Smooth muscle cell (in vitro differentiated cells): ENCODE measurements around the gene BHLHA15. TPM values are rescaled to one million over a fixed set of nuclear protein-coding genes. Genes with fewer than 3 reads are reported as not detected.

Source experiments
- DNase-seq: peaks from one replicate; lab custom pipeline; 2025; ENCODE audit not compliant: unreplicated experiment; lab: John Stamatoyannopoulos, UW
- H2AFZ ChIP-seq: fragments of 200-600 bp; sonication (generic); 2 replicates; pipeline ENCODE4 v1.6.0; 2016; ENCODE audit warnings: antibody characterized with exemption, low read depth, mild to moderate bottlenecking
- H3F3A ChIP-seq: fragments of 200-600 bp; sonication (generic); 2 replicates; pipeline ENCODE4 v1.6.0; 2017; ENCODE audit warnings: antibody characterized with exemption, low read depth
- H3K27ac ChIP-seq: fragments of 200-600 bp; sonication (generic); 2 replicates; pipeline ENCODE4 v1.5.1; 2016; ENCODE audit warnings: low read depth, mild to moderate bottlenecking
- H3K27me3 ChIP-seq: fragments of 200-600 bp; sonication (generic); 2 replicates; pipeline ENCODE4 v1.6.1; 2016; ENCODE audit warnings: low read depth, mild to moderate bottlenecking
- H3K36me3 ChIP-seq: fragments of 200-600 bp; sonication (generic); 2 replicates; pipeline ENCODE4 v1.5.1; 2016; ENCODE audit warnings: low read depth
- H3K4me1 ChIP-seq: fragments of 200-600 bp; sonication (generic); 2 replicates; pipeline ENCODE4 v1.5.1; 2016; ENCODE audit warnings: low read depth
- H3K4me2 ChIP-seq: fragments of 200-600 bp; sonication (generic); 2 replicates; pipeline ENCODE4 v1.6.0; 2016; ENCODE audit warnings: mild to moderate bottlenecking
- H3K4me3 ChIP-seq: fragments of 200-600 bp; sonication (generic); 2 replicates; pipeline ENCODE4 v1.5.1; 2016; ENCODE audit warnings: mild to moderate bottlenecking
- H3K79me2 ChIP-seq: fragments of 200-600 bp; sonication (generic); 2 replicates; pipeline ENCODE4 v1.6.0; 2016; ENCODE audit warnings: low read depth, mild to moderate bottlenecking
- H3K9ac ChIP-seq: fragments of 200-600 bp; sonication (generic); 2 replicates; pipeline ENCODE4 v1.6.0; 2016; ENCODE audit warnings: low read depth
- H3K9me3 ChIP-seq: fragments of 200-600 bp; sonication (generic); replicated peaks from 2 replicates; pipeline ENCODE4 v1.5.1; 2016; ENCODE audit warnings: low read depth
- H4K20me1 ChIP-seq: fragments of 200-600 bp; sonication (generic); 2 replicates; pipeline ENCODE4 v1.6.0; 2016; ENCODE audit warnings: low read depth
- CTCF ChIP-seq: fragments of 200-600 bp; sonication (generic); IDR thresholded peaks from 2 replicates; pipeline ENCODE4 v1.5.1; 2017; ENCODE audit warnings: borderline replicate concordance, mild to moderate bottlenecking, antibody characterized with exemption; ENCODE audit not compliant: insufficient read depth, poor library complexity, severe bottlenecking
- WGBS: methylation state at CpG from one replicate; pipeline ENCODE4 v1.1.7; 2016; ENCODE audit warnings: low lambda C conversion rate; 5-methylcytosine and 5-hydroxymethylcytosine counted together
- polyA plus RNA-seq: library from polyadenylated mRNA; unstranded; fragments of >200 nt; fragmentation: Nextera tagmentation; extraction: Ambion mirVana; gene quantifications from 2 replicates; pipeline ENCODE4 v1.2.1, GENCODE V29; 2016
- total RNA-seq: library from RNA; depleted of rRNA; stranded (reverse); fragments of >200 nt; gene quantifications from 2 replicates; pipeline ENCODE4 v1.2.3, GENCODE V29; 2014

BHLHA15 gene
- total and polyA plus RNA-seq, 2 experiments from 2014 or later = 0.27 to 1.3 TPM

- Histone ChIP-seq H3K9ac (no peak overlapping the region), H3K4me1 (no peaks in the 10 kb centered on the region), H2AFZ (no peak overlapping the region), H3K79me2 (no peaks in the 10 kb centered on the region), H3K4me2 (no peak overlapping the region), H3K36me3 (no peaks in the 10 kb centered on the region), H3K4me3 (no peak overlapping the region), H3K27me3 (no peaks in the 10 kb centered on the region), H3K27ac (no peak overlapping the region), H4K20me1 (no peaks in the 10 kb centered on the region), H3F3A (no peaks in the 10 kb centered on the region), H3K9me3 (no peaks in the 10 kb centered on the region)
- no peak for TF ChIP-seq CTCF
- WGBS = 96% methylated on average over 32 of the region's 32 CpGs
- DNase-seq = no peak
Observed at GRCh38 chr7:98191668-98192431, 19.4 kb upstream of the BHLHA15 start.

- Histone ChIP-seq H3K4me2 (no peak overlapping the region), H3K27me3 (no peaks in the 10 kb centered on the region), H3K27ac (no peak overlapping the region), H3K79me2 (no peaks in the 10 kb centered on the region), H3K4me1 (no peaks in the 10 kb centered on the region), H3F3A (no peaks in the 10 kb centered on the region), H3K9ac (no peak overlapping the region), H4K20me1 (no peaks in the 10 kb centered on the region), H3K4me3 (no peak overlapping the region), H3K9me3 (no peaks in the 10 kb centered on the region), H3K36me3 (no peaks in the 10 kb centered on the region), H2AFZ (no peak overlapping the region)
- no peak for DNase-seq
- no peak for TF ChIP-seq CTCF
- WGBS = 88% methylated on average over 22 of the region's 22 CpGs
Observed at GRCh38 chr7:98192781-98193457, 18.3 kb upstream of the BHLHA15 start.

GRCh38 chr7:98193474-98194180 is 17.6 kb upstream of the BHLHA15 start:
- TF ChIP-seq CTCF = no peak
- Histone ChIP-seq H3K27ac (no peak overlapping the region), H2AFZ (no peak overlapping the region), H3K27me3 (no peaks in the 10 kb centered on the region), H3K4me1 (no peaks in the 10 kb centered on the region), H3K79me2 (no peaks in the 10 kb centered on the region), H3K9me3 (no peaks in the 10 kb centered on the region), H3F3A (no peaks in the 10 kb centered on the region), H3K4me3 (no peak overlapping the region), H3K36me3 (no peaks in the 10 kb centered on the region), H3K9ac (no peak overlapping the region), H3K4me2 (no peak overlapping the region), H4K20me1 (no peaks in the 10 kb centered on the region)
- WGBS = 98% methylated on average over 34 of the region's 37 CpGs
- no peak for DNase-seq
